ENCODE measurements around the gene SLC24A4.

SLC24A4 gene

GRCh38 chr14:92322516-92322915, 449 bp upstream of the SLC24A4 start (continued):
- TF ChIP-seq PRDM10 (tag by site-specific recombination; IDR thresholded peaks at IDR 0.05) (no peak), PRDM2 (tag by site-specific recombination; IDR thresholded peaks at IDR 0.05; ENCODE audit: borderline replicate concordance) (no peak), ZNF169 (tag by site-specific recombination; IDR thresholded peaks at IDR 0.05) (no peak), CTCF (tag by site-specific recombination; IDR thresholded peaks at IDR 0.05) (no peak)

- Histone ChIP-seq H3K9me3 (ENCODE audit: control insufficient read depth, insufficient read depth, low read depth, low read length) (no peaks in the 10 kb centered on the region), H3K36me3 (ENCODE audit: control insufficient read depth in 2 of 2, insufficient read depth in 1 of 2, low read length in 2 of 2) (no peaks in the 10 kb centered on the region), H3K4me1 (ENCODE audit: control insufficient read depth, insufficient read depth, low read length) (no peaks in the 10 kb centered on the region), H3K27ac (ENCODE audit: extremely low read depth, low read depth, low read length) (no peak overlapping the region), H3K4me3 (ENCODE audit: low read depth, low read length) (peak overlapping the region; percentile 18)
- ChIA-PET POLR2A (no interaction called here), CTCF (no interaction called here)
- TF ChIP-seq ZNF518A (tag by site-specific recombination; conservative IDR thresholded peaks at IDR 0.05; ENCODE audit: low read depth): no peak
- TF ChIP-seq TSHZ1 (tag by site-specific recombination; IDR thresholded peaks at IDR 0.05; ENCODE audit: borderline replicate concordance): no peak
- no peak for TF ChIP-seq PRDM1 (tag by site-specific recombination; IDR thresholded peaks at IDR 0.05)
- TF ChIP-seq KLF8 (tag by site-specific recombination; IDR thresholded peaks at IDR 0.05): no peak
- no peak for TF ChIP-seq ZNF324 (tag by site-specific recombination; IDR thresholded peaks at IDR 0.05)
- no peak for TF ChIP-seq HOXA7 (CRISPR knock-in tag; IDR thresholded peaks at IDR 0.05; ENCODE audit: borderline replicate concordance)
These were observed 1.2 kb downstream of the SLC24A4 start for GRCh38 chr14:92323916-92324818.

Measured in HEK293 (cell line).